Gastrocnemius medialis (tissue), 4 donors: ENCODE measurements around the gene PARD3.

Experiments used
- CTCF ChIP-seq, 5 experiments: fragments of 450-650 bp in 3 of 5; fragments of 200-600 bp in 2 of 5; sonication (generic) in 2 of 5; IDR thresholded peaks in 4 of 5; conservative IDR thresholded peaks in 1 of 5; 1 replicate in 4 of 5; 2 replicates in 1 of 5; pipeline ENCODE4 v1.5.1; 2016 to 2019; ENCODE audit warnings: antibody characterized with exemption in 5 of 5, mild to moderate bottlenecking in 3 of 5, moderate library complexity in 3 of 5
- POLR2A ChIP-seq, 2 donors: fragments of 450-650 bp; IDR thresholded peaks; one replicate each; pipeline ENCODE4 v1.6.1; 2017; ENCODE audit warnings: antibody characterized with exemption in 2 of 2, mild to moderate bottlenecking in 2 of 2, moderate library complexity in 2 of 2

DNA sequence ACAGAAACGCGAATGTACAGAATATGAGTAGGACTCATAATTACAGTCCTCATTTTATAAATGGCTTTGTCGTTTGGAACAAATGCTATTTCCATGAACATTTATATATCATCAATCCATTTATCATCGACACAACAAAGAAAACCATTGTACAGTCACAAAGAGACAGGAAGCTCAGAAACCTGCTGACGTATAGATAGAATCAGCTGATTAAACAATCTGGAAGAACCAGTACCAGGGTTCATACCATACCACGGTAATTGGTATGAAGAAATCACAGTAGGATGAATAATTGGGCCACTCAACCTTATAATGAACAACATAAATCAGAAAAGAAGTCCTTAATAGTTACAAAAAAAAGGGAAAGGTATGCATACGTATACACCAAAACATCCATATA, 295.0 kb downstream of the PARD3 start:
- TF ChIP-seq POLR2A (IDR thresholded peaks at IDR 0.05) (no peak), CTCF (IDR thresholded peaks at IDR 0.05 in 4 of 5, conservative IDR thresholded peaks at IDR 0.05 in 1 of 5) (no peak)
